Measurements from ENCODE around the gene SAPCD1.

Gene SAPCD1

GRCh38 chr6:31762356-31762755 is at the start of gene SAPCD1:
TSS of gene SAPCD1 (plus strand) at chr6:31762656. CDS start at chr6:31763055, 399 bp downstream.
- DNase-seq (ENCODE audit: low read depth in 2 of 3, low spot score in 2 of 3) = no peak

- no peak for DNase-seq (ENCODE audit: low read depth in 2 of 3, low spot score in 2 of 3)
These were observed 49.0 kb upstream of the SAPCD1 start for GRCh38 chr6:31713465-31713864.

GRCh38 chr6:31713991-31714684 is 48.3 kb upstream of the SAPCD1 start:
- DNase-seq (ENCODE audit: low read depth in 2 of 3, low spot score in 2 of 3) = no peak

GRCh38 chr6:31715022-31715958 is 47.2 kb upstream of the SAPCD1 start, which contains the start of gene LY6G6D:
TSS of gene LY6G6D (plus strand) at chr6:31715348. CDS start at chr6:31715356, 8 bp downstream.
- no peak for DNase-seq (ENCODE audit: low read depth in 2 of 3, low spot score in 2 of 3)

- no peak for DNase-seq (ENCODE audit: low read depth in 2 of 3, low spot score in 2 of 3)
These were observed 44.8 kb upstream of the SAPCD1 start for GRCh38 chr6:31717499-31718222.

- no peak for DNase-seq (ENCODE audit: low read depth in 2 of 3, low spot score in 2 of 3)
These were observed 44.2 kb upstream of the SAPCD1 start for GRCh38 chr6:31718265-31718664.

- no peak for DNase-seq (ENCODE audit: low read depth in 2 of 3, low spot score in 2 of 3)
These were observed 43.5 kb upstream of the SAPCD1 start for GRCh38 chr6:31719001-31719400.

- no peak for DNase-seq (ENCODE audit: low read depth in 2 of 3, low spot score in 2 of 3)
These were observed 42.2 kb upstream of the SAPCD1 start for GRCh38 chr6:31720196-31720770.

- no peak for DNase-seq (ENCODE audit: low read depth in 2 of 3, low spot score in 2 of 3)
These were observed 41.0 kb upstream of the SAPCD1 start, which contains the start of gene LY6G6C for GRCh38 chr6:31721351-31722020. TSS of gene LY6G6C (minus strand) at chr6:31721746. CDS start at chr6:31721679, 67 bp downstream.

GRCh38 chr6:31722173-31722572 is 40.3 kb upstream of the SAPCD1 start:
- no peak for DNase-seq (ENCODE audit: low read depth in 2 of 3, low spot score in 2 of 3)

- no peak for DNase-seq (ENCODE audit: low read depth in 2 of 3, low spot score in 2 of 3)
These were observed 39.0 kb upstream of the SAPCD1 start, which contains the start of gene MPIG6B for GRCh38 chr6:31723245-31723979. TSS of gene MPIG6B (plus strand) at chr6:31723373. CDS start at chr6:31723384, 11 bp downstream.

- DNase-seq (ENCODE audit: low read depth in 2 of 3, low spot score in 2 of 3) = no peak
These were observed 38.3 kb upstream of the SAPCD1 start for GRCh38 chr6:31723980-31724691.

- no peak for DNase-seq (ENCODE audit: low read depth in 2 of 3, low spot score in 2 of 3)
These were observed 36.7 kb upstream of the SAPCD1 start for GRCh38 chr6:31725502-31726350.

- DNase-seq (ENCODE audit: low read depth in 2 of 3, low spot score in 2 of 3) = no peak
These were observed 35.3 kb upstream of the SAPCD1 start for GRCh38 chr6:31727034-31727716.

- DNase-seq (ENCODE audit: low read depth in 2 of 3, low spot score in 2 of 3) = no peak
These were observed 34.5 kb upstream of the SAPCD1 start for GRCh38 chr6:31727717-31728671.

- DNase-seq (ENCODE audit: low read depth in 2 of 3, low spot score in 2 of 3) = no peak
These were observed 33.5 kb upstream of the SAPCD1 start, which contains the start of gene DDAH2 for GRCh38 chr6:31728767-31729514. TSS of gene DDAH2 (minus strand) at chr6:31729299. CDS start at chr6:31729161, 138 bp downstream.

Measured in activated CD8-positive, alpha-beta memory T cell treated with anti-CD3 and anti-CD28 coated beads for 48 hours (primary cell).